HG03469 (cell line): ENCODE measurements around the gene USP17L20.
"Not testable (repeated sequence)": the region's sequence is repeated elsewhere in the genome, so short reads cannot be mapped to it uniquely, and the experiment has no call there.

Source experiments
- ATAC-seq: cut with Tn5 transposase; IDR thresholded peaks from one replicate; pipeline ENCODE4 v1.9.1; 2021; ENCODE audit warnings: mild to moderate bottlenecking, moderate library complexity, moderate number of reproducible peaks; ENCODE audit not compliant: unreplicated experiment

Gene USP17L20, protein sequence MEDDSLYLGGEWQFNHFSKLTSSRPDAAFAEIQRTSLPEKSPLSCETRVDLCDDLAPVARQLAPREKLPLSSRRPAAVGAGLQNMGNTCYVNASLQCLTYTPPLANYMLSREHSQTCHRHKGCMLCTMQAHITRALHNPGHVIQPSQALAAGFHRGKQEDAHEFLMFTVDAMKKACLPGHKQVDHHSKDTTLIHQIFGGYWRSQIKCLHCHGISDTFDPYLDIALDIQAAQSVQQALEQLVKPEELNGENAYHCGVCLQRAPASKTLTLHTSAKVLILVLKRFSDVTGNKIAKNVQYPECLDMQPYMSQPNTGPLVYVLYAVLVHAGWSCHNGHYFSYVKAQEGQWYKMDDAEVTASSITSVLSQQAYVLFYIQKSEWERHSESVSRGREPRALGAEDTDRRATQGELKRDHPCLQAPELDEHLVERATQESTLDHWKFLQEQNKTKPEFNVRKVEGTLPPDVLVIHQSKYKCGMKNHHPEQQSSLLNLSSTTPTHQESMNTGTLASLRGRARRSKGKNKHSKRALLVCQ

DNA sequence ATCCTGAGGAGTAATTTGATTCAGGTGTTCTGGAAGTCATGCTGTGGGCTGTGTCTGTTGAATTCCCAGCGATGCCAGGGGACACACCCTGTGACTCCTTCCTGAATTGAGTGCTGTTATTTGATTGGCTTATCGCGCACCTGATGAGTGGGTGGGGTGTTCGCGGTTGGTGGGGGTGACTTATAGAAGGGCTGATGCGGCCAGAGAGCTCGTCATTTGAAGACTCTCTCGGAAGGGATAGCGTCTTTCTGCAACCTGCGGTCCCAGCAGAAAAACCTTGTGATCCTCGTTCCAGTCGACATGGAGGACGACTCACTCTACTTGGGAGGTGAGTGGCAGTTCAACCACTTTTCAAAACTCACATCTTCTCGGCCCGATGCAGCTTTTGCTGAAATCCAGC is at the start of gene USP17L20:
Gene USP17L20, plus strand, starts transcription at position 301 of the 400 bp plus-strand sequence. Its CDS starts 0 bp downstream, at position 301.
- not testable (repeated sequence) for ATAC-seq

DNA sequence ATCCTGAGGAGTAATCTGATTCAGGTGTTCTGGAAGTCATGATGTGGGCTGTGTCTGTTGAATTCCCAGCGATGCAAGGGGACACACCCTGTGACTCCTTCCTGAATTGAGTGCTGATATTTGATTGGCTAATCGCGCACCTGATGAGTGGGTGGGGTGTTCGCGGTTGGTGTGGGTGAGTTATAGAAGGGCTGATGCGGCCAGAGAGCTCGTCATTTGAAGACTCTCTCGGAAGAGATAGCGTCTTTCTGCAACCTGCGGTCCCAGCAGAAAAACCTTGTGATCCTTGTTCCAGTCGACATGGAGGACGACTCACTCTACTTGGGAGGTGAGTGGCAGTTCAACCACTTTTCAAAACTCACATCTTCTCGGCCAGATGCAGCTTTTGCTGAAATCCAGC is 47.6 kb upstream of the USP17L20 start, which contains the start of gene USP17L10:
Gene USP17L10, plus strand, starts transcription at position 301 of the 400 bp plus-strand sequence. Its CDS starts 0 bp downstream, at position 301.
- ATAC-seq, result not testable (repeated sequence)

DNA sequence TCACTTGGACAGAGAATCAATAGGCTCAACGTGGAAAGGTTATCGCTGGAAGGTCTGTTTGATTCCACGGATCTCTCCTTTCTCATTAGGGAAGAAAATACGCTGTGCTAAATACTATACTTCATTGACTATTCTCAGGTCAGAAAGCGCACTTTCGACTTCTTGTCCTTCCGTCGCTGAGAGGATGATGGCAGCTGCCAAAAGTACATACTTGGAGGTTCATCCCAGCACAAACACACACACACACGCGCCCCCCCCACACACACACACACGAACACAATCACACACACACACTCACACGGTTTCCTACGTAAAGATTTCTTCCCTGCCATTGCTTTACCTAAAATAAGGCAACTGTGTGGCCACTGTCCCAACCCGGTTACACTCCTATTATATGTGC is 43.2 kb upstream of the USP17L20 start:
- ATAC-seq, result not testable (repeated sequence)

DNA sequence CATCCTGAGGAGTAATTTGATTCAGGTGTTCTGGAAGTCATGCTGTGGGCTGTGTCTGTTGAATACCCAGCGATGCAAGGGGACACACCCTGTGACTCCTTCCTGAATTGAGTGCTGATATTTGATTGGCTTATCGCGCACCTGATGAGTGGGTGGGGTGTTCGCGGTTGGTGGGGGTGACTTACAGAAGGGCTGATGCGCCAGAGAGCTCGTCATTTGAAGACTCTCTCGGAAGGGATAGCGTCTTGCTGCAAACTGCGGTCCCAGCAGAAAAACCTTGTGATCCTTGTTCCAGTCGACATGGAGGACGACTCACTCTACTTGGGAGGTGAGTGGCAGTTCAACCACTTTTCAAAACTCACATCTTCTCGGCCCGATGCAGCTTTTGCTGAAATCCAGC is 42.8 kb upstream of the USP17L20 start, which contains the start of gene USP17L11:
Gene USP17L11, plus strand, starts transcription at position 301 of the 400 bp plus-strand sequence. Its CDS starts 0 bp downstream, at position 301.
- not testable (repeated sequence) for ATAC-seq

DNA sequence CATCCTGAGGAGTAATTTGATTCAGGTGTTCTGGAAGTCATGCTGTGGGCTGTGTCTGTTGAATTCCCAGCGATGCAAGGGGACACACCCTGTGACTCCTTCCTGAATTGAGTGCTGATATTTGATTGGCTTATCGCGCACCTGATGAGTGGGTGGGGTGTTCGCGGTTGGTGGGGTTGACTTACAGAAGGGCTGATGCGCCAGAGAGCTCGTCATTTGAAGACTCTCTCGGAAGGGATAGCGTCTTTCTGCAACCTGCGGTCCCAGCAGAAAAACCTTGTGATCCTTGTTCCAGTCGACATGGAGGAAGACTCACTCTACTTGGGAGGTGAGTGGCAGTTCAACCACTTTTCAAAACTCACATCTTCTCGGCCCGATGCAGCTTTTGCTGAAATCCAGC is 38.1 kb upstream of the USP17L20 start, which contains the start of gene USP17L12:
Gene USP17L12, plus strand, starts transcription at position 301 of the 400 bp plus-strand sequence. Its CDS starts 0 bp downstream, at position 301.
- ATAC-seq, result not testable (repeated sequence)

DNA sequence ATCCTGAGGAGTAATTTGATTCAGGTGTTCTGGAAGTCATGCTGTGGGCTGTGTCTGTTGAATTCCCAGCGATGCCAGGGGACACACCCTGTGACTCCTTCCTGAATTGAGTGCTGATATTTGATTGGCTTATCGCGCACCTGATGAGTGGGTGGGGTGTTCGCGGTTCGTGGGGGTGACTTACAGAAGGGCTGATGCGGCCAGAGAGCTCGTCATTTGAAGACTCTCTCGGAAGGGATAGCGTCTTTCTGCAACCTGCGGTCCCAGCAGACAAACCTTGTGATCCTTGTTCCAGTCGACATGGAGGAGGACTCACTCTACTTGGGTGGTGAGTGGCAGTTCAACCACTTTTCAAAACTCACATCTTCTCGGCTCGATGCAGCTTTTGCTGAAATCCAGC is 33.3 kb upstream of the USP17L20 start, which contains the start of gene USP17L13:
Gene USP17L13, plus strand, starts transcription at position 301 of the 400 bp plus-strand sequence. Its CDS starts 0 bp downstream, at position 301.
- ATAC-seq, result not testable (repeated sequence)

DNA sequence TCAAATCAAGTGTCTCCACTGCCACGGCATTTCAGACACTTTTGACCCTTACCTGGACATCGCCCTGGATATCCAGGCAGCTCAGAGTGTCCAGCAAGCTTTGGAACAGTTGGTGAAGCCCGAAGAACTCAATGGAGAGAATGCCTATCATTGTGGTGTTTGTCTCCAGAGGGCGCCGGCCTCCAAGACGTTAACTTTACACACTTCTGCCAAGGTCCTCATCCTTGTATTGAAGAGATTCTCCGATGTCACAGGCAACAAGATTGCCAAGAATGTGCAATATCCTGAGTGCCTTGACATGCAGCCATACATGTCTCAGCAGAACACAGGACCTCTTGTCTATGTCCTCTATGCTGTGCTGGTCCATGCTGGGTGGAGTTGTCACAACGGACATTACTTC is 27.7 kb upstream of the USP17L20 start:
- ATAC-seq, result not testable (repeated sequence)

DNA sequence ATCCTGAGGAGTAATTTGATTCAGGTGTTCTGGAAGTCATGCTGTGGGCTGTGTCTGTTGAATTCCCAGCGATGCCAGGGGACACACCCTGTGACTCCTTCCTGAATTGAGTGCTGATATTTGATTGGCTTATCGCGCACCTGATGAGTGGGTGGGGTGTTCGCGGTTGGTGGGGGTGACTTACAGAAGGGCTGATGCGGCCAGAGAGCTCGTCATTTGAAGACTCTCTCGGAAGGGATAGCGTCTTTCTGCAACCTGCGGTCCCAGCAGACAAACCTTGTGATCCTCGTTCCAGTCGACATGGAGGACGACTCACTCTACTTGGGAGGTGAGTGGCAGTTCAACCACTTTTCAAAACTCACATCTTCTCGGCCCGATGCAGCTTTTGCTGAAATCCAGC is 23.8 kb upstream of the USP17L20 start, which contains the start of gene USP17L15:
Gene USP17L15, plus strand, starts transcription at position 301 of the 400 bp plus-strand sequence. Its CDS starts 0 bp downstream, at position 301.
- not testable (repeated sequence) for ATAC-seq

DNA sequence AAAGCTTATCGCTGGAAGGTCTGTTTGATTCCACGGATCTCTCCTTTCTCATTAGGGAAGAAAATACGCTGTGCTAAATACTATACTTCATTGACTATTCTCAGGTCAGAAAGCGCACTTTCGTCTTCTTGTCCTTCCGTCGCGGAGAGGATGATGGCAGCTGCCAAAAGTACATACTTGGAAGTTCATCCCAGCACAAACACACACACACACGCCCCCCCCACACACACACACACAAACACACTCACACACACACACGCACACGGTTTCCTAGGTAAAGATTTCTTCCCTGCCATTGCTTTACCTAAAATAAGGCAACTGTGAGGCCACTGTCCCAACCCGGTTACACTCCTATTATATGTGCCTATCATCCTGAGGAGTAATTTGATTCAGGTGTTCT is 19.5 kb upstream of the USP17L20 start:
- ATAC-seq, result not testable (repeated sequence)

DNA sequence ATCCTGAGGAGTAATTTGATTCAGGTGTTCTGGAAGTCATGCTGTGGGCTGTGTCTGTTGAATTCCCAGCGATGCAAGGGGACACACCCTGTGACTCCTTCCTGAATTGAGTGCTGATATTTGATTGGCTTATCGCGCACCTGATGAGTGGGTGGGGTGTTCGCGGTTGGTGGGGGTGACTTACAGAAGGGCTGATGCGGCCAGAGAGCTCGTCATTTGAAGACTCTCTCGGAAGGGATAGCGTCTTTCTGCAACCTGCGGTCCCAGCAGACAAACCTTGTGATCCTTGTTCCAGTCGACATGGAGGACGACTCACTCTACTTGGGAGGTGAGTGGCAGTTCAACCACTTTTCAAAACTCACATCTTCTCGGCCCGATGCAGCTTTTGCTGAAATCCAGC is 14.3 kb upstream of the USP17L20 start, which contains the start of gene USP17L17:
Gene USP17L17, plus strand, starts transcription at position 301 of the 400 bp plus-strand sequence. Its CDS starts 0 bp downstream, at position 301.
- ATAC-seq, result not testable (repeated sequence)

DNA sequence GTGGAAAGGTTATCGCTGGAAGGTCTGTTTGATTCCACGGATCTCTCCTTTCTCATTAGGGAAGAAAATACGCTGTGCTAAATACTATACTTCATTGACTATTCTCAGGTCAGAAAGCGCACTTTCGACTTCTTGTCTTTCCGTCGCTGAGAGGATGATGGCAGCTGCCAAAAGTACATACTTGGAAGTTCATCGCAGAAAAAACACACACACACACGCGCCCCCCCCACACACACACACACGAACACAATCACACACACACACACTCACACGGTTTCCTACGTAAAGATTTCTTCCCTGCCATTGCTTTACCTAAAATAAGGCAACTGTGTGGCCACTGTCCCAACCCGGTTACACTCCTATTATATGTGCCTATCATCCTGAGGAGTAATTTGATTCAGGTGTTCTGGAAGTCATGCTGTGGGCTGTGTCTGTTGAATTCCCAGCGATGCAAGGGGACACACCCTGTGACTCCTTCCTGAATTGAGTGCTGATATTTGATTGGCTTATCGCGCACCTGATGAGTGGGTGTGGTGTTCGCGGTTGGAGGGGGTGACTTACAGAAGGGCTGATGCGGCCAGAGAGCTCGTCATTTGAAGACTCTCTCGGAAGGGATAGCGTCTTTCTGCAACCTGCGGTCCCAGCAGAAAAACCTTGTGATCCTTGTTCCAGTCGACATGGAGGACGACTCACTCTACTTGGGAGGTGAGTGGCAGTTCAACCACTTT is 9.8 kb upstream of the USP17L20 start, which contains the start of gene USP17L18:
Gene USP17L18, plus strand, starts transcription at position 678 of the 728 bp plus-strand sequence. Its CDS starts 0 bp downstream, at position 678.
- not testable (repeated sequence) for ATAC-seq

DNA sequence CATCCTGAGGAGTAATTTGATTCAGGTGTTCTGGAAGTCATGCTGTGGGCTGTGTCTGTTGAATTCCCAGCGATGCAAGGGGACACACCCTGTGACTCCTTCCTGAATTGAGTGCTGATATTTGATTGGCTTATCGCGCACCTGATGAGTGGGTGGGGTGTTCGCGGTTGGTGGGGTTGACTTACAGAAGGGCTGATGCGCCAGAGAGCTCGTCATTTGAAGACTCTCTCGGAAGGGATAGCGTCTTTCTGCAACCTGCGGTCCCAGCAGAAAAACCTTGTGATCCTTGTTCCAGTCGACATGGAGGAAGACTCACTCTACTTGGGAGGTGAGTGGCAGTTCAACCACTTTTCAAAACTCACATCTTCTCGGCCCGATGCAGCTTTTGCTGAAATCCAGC is 4.8 kb upstream of the USP17L20 start, which contains the start of gene USP17L19:
Gene USP17L19, plus strand, starts transcription at position 301 of the 400 bp plus-strand sequence. Its CDS starts 0 bp downstream, at position 301.
- ATAC-seq, result not testable (repeated sequence)

DNA sequence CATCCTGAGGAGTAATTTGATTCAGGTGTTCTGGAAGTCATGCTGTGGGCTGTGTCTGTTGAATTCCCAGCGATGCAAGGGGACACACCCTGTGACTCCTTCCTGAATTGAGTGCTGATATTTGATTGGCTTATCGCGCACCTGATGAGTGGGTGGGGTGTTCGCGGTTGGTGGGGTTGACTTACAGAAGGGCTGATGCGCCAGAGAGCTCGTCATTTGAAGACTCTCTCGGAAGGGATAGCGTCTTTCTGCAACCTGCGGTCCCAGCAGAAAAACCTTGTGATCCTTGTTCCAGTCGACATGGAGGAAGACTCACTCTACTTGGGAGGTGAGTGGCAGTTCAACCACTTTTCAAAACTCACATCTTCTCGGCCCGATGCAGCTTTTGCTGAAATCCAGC is 4.6 kb downstream of the USP17L20 start, which contains the start of gene USP17L21:
Gene USP17L21, plus strand, starts transcription at position 301 of the 400 bp plus-strand sequence. Its CDS starts 0 bp downstream, at position 301.
- not testable (repeated sequence) for ATAC-seq

DNA sequence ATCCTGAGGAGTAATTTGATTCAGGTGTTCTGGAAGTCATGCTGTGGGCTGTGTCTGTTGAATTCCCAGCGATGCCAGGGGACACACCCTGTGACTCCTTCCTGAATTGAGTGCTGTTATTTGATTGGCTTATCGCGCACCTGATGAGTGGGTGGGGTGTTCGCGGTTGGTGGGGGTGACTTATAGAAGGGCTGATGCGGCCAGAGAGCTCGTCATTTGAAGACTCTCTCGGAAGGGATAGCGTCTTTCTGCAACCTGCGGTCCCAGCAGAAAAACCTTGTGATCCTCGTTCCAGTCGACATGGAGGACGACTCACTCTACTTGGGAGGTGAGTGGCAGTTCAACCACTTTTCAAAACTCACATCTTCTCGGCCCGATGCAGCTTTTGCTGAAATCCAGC is 9.4 kb downstream of the USP17L20 start, which contains the start of gene USP17L22:
Gene USP17L22, plus strand, starts transcription at position 301 of the 400 bp plus-strand sequence. Its CDS starts 0 bp downstream, at position 301.
- not testable (repeated sequence) for ATAC-seq

DNA sequence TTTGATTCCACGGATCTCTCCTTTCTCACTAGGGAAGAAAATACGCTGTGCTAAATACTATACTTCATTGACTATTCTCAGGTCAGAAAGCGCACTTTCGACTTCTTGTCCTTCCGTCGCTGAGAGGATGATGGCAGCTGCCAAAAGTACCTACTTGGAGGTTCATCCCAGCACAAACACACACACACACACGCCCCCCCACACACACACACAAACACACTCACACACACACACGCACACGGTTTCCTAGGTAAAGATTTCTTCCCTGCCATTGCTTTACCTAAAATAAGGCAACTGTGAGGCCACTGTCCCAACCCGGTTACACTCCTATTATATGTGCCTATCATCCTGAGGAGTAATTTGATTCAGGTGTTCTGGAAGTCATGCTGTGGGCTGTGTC is 13.8 kb downstream of the USP17L20 start:
- ATAC-seq, result not testable (repeated sequence)
